Adipocyte (in vitro differentiated cells): Measurements from ENCODE around the gene TNN.

Experiments used
- DNase-seq: peaks from one replicate; pipeline ENCODE4 v3.0.0-alpha.2; 2015; ENCODE audit warnings: low read depth
- H3K27me3 ChIP-seq: replicated peaks from 2 replicates; pipeline ENCODE4 v1.7.0; 2013; ENCODE audit warnings: mild to moderate bottlenecking, low read length, moderate library complexity; ENCODE audit not compliant: control insufficient read depth, insufficient read depth
- H3K36me3 ChIP-seq: 2 replicates; pipeline ENCODE4 v1.7.0; 2013; ENCODE audit warnings: low read length, mild to moderate bottlenecking, moderate library complexity; ENCODE audit not compliant: control insufficient read depth, insufficient read depth, severe bottlenecking
- H3K4me1 ChIP-seq: 2 replicates; pipeline ENCODE4 v1.7.0; 2013; ENCODE audit warnings: mild to moderate bottlenecking, low read length, moderate library complexity; ENCODE audit not compliant: control insufficient read depth, insufficient read depth
- H3K4me3 ChIP-seq: 2 replicates; pipeline ENCODE4 v1.7.0; 2013; ENCODE audit warnings: mild to moderate bottlenecking, low read length, moderate library complexity
- H3K9ac ChIP-seq: 2 replicates; pipeline ENCODE4 v1.7.0; 2013; ENCODE audit warnings: mild to moderate bottlenecking, low read length, moderate library complexity
- H3K9me3 ChIP-seq: 2 replicates; pipeline ENCODE4 v1.7.0; 2013; ENCODE audit warnings: mild to moderate bottlenecking, low read length, moderate library complexity; ENCODE audit not compliant: control insufficient read depth

TNN gene

GRCh38 chr1:175116210-175116798, 48.7 kb downstream of the TNN start:
- Histone ChIP-seq H3K9ac (no peak overlapping the region), H3K27me3 (no peaks in the 10 kb centered on the region), H3K4me1 (peaks cover 10% of the 10 kb centered on the region), H3K4me3 (no peak overlapping the region), H3K9me3 (peaks cover 17% of the 10 kb centered on the region), H3K36me3 (no peaks in the 10 kb centered on the region)
- no peak for DNase-seq

GRCh38 chr1:175116903-175117302, 49.3 kb downstream of the TNN start:
- Histone ChIP-seq H3K4me1 (peaks cover 10% of the 10 kb centered on the region), H3K27me3 (no peaks in the 10 kb centered on the region), H3K9ac (no peak overlapping the region), H3K9me3 (peaks cover 17% of the 10 kb centered on the region), H3K36me3 (no peaks in the 10 kb centered on the region), H3K4me3 (no peak overlapping the region)
- no peak for DNase-seq

- Histone ChIP-seq H3K27me3 (no peaks in the 10 kb centered on the region), H3K9ac (no peak overlapping the region), H3K4me1 (peaks cover 10% of the 10 kb centered on the region), H3K36me3 (no peaks in the 10 kb centered on the region), H3K4me3 (no peak overlapping the region), H3K9me3 (peaks cover 7% of the 10 kb centered on the region)
- DNase-seq, result no peak
Observed at GRCh38 chr1:175118375-175119367, 51.0 kb downstream of the TNN start.

- H3K36me3 ChIP-seq, result no peaks in the 10 kb centered on the region
- H3K4me3 ChIP-seq, result no peak overlapping the region
- no peak for DNase-seq
- no peak overlapping the region for H3K9ac ChIP-seq
- H3K4me1 ChIP-seq, result peaks cover 13% of the 10 kb centered on the region
- H3K9me3 ChIP-seq, result no peaks in the 10 kb centered on the region
- H3K27me3 ChIP-seq, result no peaks in the 10 kb centered on the region
Observed at GRCh38 chr1:175120511-175120910, 52.9 kb downstream of the TNN start.

GRCh38 chr1:175124861-175125260, 57.2 kb downstream of the TNN start:
- H3K36me3 ChIP-seq, result no peaks in the 10 kb centered on the region
- H3K27me3 ChIP-seq, result no peaks in the 10 kb centered on the region
- H3K9ac ChIP-seq, result peak overlapping the region; percentile 65
- no peaks in the 10 kb centered on the region for H3K9me3 ChIP-seq
- no peak overlapping the region for H3K4me3 ChIP-seq
- peak; percentile 84 for DNase-seq
- H3K4me1 ChIP-seq, result peaks cover 35% of the 10 kb centered on the region

- Histone ChIP-seq H3K9me3 (no peaks in the 10 kb centered on the region), H3K9ac (no peak overlapping the region), H3K4me1 (peaks cover 48% of the 10 kb centered on the region), H3K36me3 (no peaks in the 10 kb centered on the region), H3K4me3 (no peak overlapping the region), H3K27me3 (no peaks in the 10 kb centered on the region)
- DNase-seq, result no peak
Observed at GRCh38 chr1:175126347-175126746, 58.7 kb downstream of the TNN start.

- Histone ChIP-seq H3K4me1 (peaks cover 60% of the 10 kb centered on the region), H3K9me3 (no peaks in the 10 kb centered on the region), H3K27me3 (no peaks in the 10 kb centered on the region), H3K4me3 (no peak overlapping the region), H3K9ac (no peak overlapping the region), H3K36me3 (no peaks in the 10 kb centered on the region)
- no peak for DNase-seq
Observed at GRCh38 chr1:175127565-175127964, 59.9 kb downstream of the TNN start.

- Histone ChIP-seq H3K36me3 (no peaks in the 10 kb centered on the region), H3K27me3 (no peaks in the 10 kb centered on the region), H3K4me3 (no peak overlapping the region), H3K9ac (no peak overlapping the region), H3K9me3 (no peaks in the 10 kb centered on the region), H3K4me1 (peaks cover 69% of the 10 kb centered on the region)
- no peak for DNase-seq
Observed at GRCh38 chr1:175128523-175128922, 60.9 kb downstream of the TNN start.

- Histone ChIP-seq H3K27me3 (no peaks in the 10 kb centered on the region), H3K9me3 (no peaks in the 10 kb centered on the region), H3K9ac (no peak overlapping the region), H3K4me3 (no peak overlapping the region), H3K36me3 (no peaks in the 10 kb centered on the region), H3K4me1 (peaks cover 74% of the 10 kb centered on the region)
- DNase-seq, result peak; percentile 78
Observed at GRCh38 chr1:175129182-175129581, 61.5 kb downstream of the TNN start.

GRCh38 chr1:175129644-175129996, 62.0 kb downstream of the TNN start:
- Histone ChIP-seq H3K4me3 (no peak overlapping the region), H3K36me3 (no peaks in the 10 kb centered on the region), H3K9ac (no peak overlapping the region), H3K4me1 (peaks cover 73% of the 10 kb centered on the region), H3K27me3 (no peaks in the 10 kb centered on the region), H3K9me3 (no peaks in the 10 kb centered on the region)
- DNase-seq, result no peak

GRCh38 chr1:175129997-175130648, 62.5 kb downstream of the TNN start:
- Histone ChIP-seq H3K4me3 (no peak overlapping the region), H3K4me1 (peaks cover 68% of the 10 kb centered on the region), H3K9ac (no peak overlapping the region), H3K27me3 (no peaks in the 10 kb centered on the region), H3K9me3 (no peaks in the 10 kb centered on the region), H3K36me3 (no peaks in the 10 kb centered on the region)
- peak; percentile 26 for DNase-seq
